Naive thymus-derived CD4-positive, alpha-beta T cell (primary cell): ENCODE measurements around the gene TTC34. TPM values are rescaled to one million over a fixed set of nuclear protein-coding genes. Genes with fewer than 3 reads are reported as not detected.
"Not testable (repeated sequence)": the region's sequence is repeated elsewhere in the genome, so short reads cannot be mapped to it uniquely, and the experiment has no call there.

Experiments used
- ATAC-seq: fragments of 150-1000 bp; cut with Tn5 transposase; 2 replicates; pipeline ENCODE4 v1.10.0; 2021; ENCODE audit warnings: mild to moderate bottlenecking, moderate library complexity
- CTCF ChIA-PET: fragments of 350-600 bp; sonication (Branson Sonifier 250); formaldehyde crosslinking; loops from one replicate; lab custom pipeline; 2021; ENCODE audit warnings: antibody characterized with exemption; lab: Charles Lee
- POLR2A ChIA-PET: fragments of 350-600 bp; sonication (Branson Sonifier 250); formaldehyde crosslinking; loops from one replicate; lab custom pipeline; 2021; ENCODE audit warnings: antibody characterized with exemption, inconsistent platforms; lab: Charles Lee
- DNase-seq, 9 donors: peaks; one replicate each; pipeline versions ENCODE4 v3.0.0 to v3.0.0-alpha.2; 2020 to 2022; ENCODE audit warnings: mixed read lengths in 1 of 9
- H3K27ac ChIP-seq: one replicate; pipeline ENCODE4 v1.7.0; 2013; ENCODE audit warnings: mild to moderate bottlenecking, low read depth, low read length, moderate library complexity
- H3K27me3 ChIP-seq, 2 donors: one replicate each; pipeline ENCODE4 v1.7.0; 2013; ENCODE audit warnings: low read length in 2 of 2, mild to moderate bottlenecking in 2 of 2, moderate library complexity in 2 of 2; ENCODE audit not compliant: control insufficient read depth in 2 of 2, insufficient read depth in 2 of 2
- H3K36me3 ChIP-seq, 3 experiments: 1 replicate in 2 of 3; 2 replicates in 1 of 3; pipeline ENCODE4 v1.7.0; 2013; ENCODE audit warnings: low read length in 3 of 3, mild to moderate bottlenecking in 3 of 3, moderate library complexity in 1 of 3; ENCODE audit not compliant: insufficient read depth in 3 of 3, control insufficient read depth in 2 of 3
- H3K4me1 ChIP-seq, 2 donors: one replicate each; pipeline ENCODE4 v1.7.0; 2013; ENCODE audit warnings: low read length in 2 of 2, mild to moderate bottlenecking in 2 of 2, moderate library complexity in 1 of 2; ENCODE audit not compliant: control insufficient read depth in 2 of 2, insufficient read depth in 2 of 2
- H3K4me3 ChIP-seq: 2 replicates; pipeline ENCODE4 v1.7.0; 2013; ENCODE audit warnings: mild to moderate bottlenecking, low read length
- H3K9me3 ChIP-seq, 3 experiments: 1 replicate in 2 of 3; 2 replicates in 1 of 3; pipeline ENCODE4 v1.7.0; 2013; ENCODE audit warnings: low read length in 3 of 3; ENCODE audit not compliant: control insufficient read depth in 2 of 3
- H3K27ac Mint-ChIP-seq, 9 donors: one replicate each; pipeline ENCODE4 v1.8.0; 2020 to 2022; ENCODE audit warnings: mixed read lengths in 9 of 9, mild to moderate bottlenecking in 8 of 9, moderate library complexity in 5 of 9, inconsistent platforms in 2 of 9
- H3K27me3 Mint-ChIP-seq, 5 donors: one replicate each; pipeline ENCODE4 v1.8.0; 2021 to 2022; ENCODE audit warnings: mixed read lengths in 5 of 5, mild to moderate bottlenecking in 1 of 5
- H3K36me3 Mint-ChIP-seq, 5 donors: one replicate each; pipeline ENCODE4 v1.8.0; 2020 to 2022; ENCODE audit warnings: mixed read lengths in 5 of 5, mild to moderate bottlenecking in 3 of 5, inconsistent platforms in 1 of 5
- H3K4me1 Mint-ChIP-seq, 7 donors: one replicate each; pipeline ENCODE4 v1.8.0; 2020 to 2022; ENCODE audit warnings: mixed read lengths in 7 of 7, mild to moderate bottlenecking in 3 of 7, inconsistent platforms in 1 of 7
- H3K4me3 Mint-ChIP-seq, 10 donors: one replicate each; pipeline ENCODE4 v1.8.0; 2020 to 2022; ENCODE audit warnings: mild to moderate bottlenecking in 10 of 10, mixed read lengths in 10 of 10, moderate library complexity in 6 of 10, inconsistent platforms in 2 of 10
- H3K9me3 Mint-ChIP-seq, 11 donors: one replicate each; pipeline ENCODE4 v1.8.0; 2020 to 2022; ENCODE audit warnings: mixed read lengths in 11 of 11, mild to moderate bottlenecking in 4 of 11, inconsistent platforms in 1 of 11, moderate library complexity in 1 of 11
- intact Hi-C, 2 donors: fragments of 100-400 bp; cut with micrococcal nuclease; formaldehyde crosslinking; loops; one replicate each; pipeline ENCODE4 v1.15.1; 2023
- polyA plus RNA-seq, 2 donors: library from polyadenylated mRNA; unstranded; fragments of 300-500 nt; fragmentation: Illumina TruSeq; gene quantifications; one replicate each; pipeline ENCODE4 v1.2.3, GENCODE V29; 2021
- total RNA-seq, 6 experiments: library from RNA in 5 of 6; stranded (reverse) in 5 of 6; gene quantifications; 1 replicate in 5 of 6; 2 replicates in 1 of 6; pipeline ENCODE4 v1.2.3 and lab custom pipeline; 2021 to 2026

Gene TTC34
- total and polyA plus RNA-seq, 7 experiments from 2014 or later: 0.28 to 8.0 (median 2.1) TPM

- POLR2A ChIA-PET, H3K4me1 ChIP-seq, H3K27ac Mint-ChIP-seq, intact Hi-C loops, H3K4me1 Mint-ChIP-seq, H3K9me3 ChIP-seq, H3K27ac ChIP-seq, H3K4me3 ChIP-seq, H3K9me3 Mint-ChIP-seq, H3K36me3 Mint-ChIP-seq, H3K4me3 Mint-ChIP-seq, H3K27me3 ChIP-seq, CTCF ChIA-PET, ATAC-seq, H3K36me3 ChIP-seq: not testable (repeated sequence)
- peaks cover 0 to 20% (median 3%) of the 10 kb centered on the region in 5 donors for H3K27me3 Mint-ChIP-seq
- DNase-seq: peak in 1 of 9 donors; percentile 5
These were observed 118.6 kb downstream of the TTC34 start for GRCh38 chr1:2682879-2683278.

- H3K27me3 ChIP-seq: not testable (repeated sequence)
These were observed 124.8 kb downstream of the TTC34 start for GRCh38 chr1:2676726-2677125.

GRCh38 chr1:2671656-2672055 is 129.8 kb downstream of the TTC34 start:
- H3K27ac Mint-ChIP-seq, H3K27ac ChIP-seq, H3K9me3 ChIP-seq, H3K36me3 Mint-ChIP-seq, H3K27me3 Mint-ChIP-seq, DNase-seq, H3K27me3 ChIP-seq, CTCF ChIA-PET, H3K4me1 Mint-ChIP-seq, H3K9me3 Mint-ChIP-seq, H3K4me3 Mint-ChIP-seq, intact Hi-C loops, H3K36me3 ChIP-seq, H3K4me1 ChIP-seq, H3K4me3 ChIP-seq, ATAC-seq, POLR2A ChIA-PET: not testable (repeated sequence)

More at GRCh38 chr1:2676726-2677125, 124.8 kb downstream of the TTC34 start:
- CTCF ChIA-PET, H3K36me3 ChIP-seq, H3K27me3 Mint-ChIP-seq, POLR2A ChIA-PET, H3K4me1 Mint-ChIP-seq, DNase-seq, H3K9me3 Mint-ChIP-seq, intact Hi-C loops, H3K9me3 ChIP-seq, H3K27ac ChIP-seq, ATAC-seq, H3K36me3 Mint-ChIP-seq, H3K4me3 ChIP-seq, H3K27ac Mint-ChIP-seq, H3K4me1 ChIP-seq, H3K4me3 Mint-ChIP-seq: not testable (repeated sequence)

DNA sequence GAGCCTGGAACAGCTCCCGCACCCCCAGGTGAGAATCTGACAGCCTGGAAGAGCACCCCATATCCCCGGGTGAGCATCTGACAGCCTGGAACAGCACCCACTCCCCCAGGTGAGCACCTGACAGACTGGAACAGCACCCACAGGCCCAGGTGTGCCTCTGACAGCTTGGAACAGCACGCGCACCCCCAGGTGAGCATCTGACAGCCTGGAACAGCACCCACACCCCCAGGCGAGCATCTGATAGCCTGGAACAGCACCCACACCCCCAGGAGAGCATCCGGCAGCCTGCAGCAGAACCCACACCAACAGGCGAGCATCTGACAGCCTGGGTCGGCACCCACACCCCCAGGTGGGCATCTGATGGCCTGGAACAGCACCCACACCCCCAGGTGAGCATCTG is 141.7 kb downstream of the TTC34 start:
- intact Hi-C loops, H3K4me1 Mint-ChIP-seq: not testable (repeated sequence)

DNA sequence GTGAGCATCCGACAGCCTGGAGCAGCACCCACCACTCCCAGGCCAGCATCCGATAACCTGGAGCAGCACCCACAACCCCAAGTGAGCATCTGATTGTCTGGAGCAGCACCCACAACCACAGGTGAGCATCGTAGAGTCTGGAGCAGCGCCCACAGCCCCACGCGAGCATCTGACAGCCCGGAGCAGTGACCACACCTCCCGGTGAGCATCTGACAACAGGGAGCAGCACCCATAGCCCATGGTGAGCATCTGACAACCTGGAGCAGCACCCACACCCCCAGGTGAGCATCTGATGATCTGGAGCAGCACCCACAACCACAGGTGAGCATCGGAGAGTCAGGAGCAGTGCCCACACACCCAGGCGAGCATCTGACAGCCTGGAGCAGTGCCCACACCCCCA is 143.6 kb downstream of the TTC34 start:
- not testable (repeated sequence) for H3K4me3 Mint-ChIP-seq

More for the DNA sequence above, 141.7 kb downstream of the TTC34 start:
- H3K4me3 Mint-ChIP-seq, H3K36me3 Mint-ChIP-seq, H3K9me3 ChIP-seq, ATAC-seq, H3K4me3 ChIP-seq, CTCF ChIA-PET, H3K36me3 ChIP-seq, H3K27me3 ChIP-seq, POLR2A ChIA-PET, H3K4me1 ChIP-seq, H3K27ac ChIP-seq, H3K9me3 Mint-ChIP-seq, H3K27ac Mint-ChIP-seq: not testable (repeated sequence)
- DNase-seq: peak in 2 of 9 donors; percentile 24 to 29
- H3K27me3 Mint-ChIP-seq: peaks cover under 1 to 11% (median 11%) of the 10 kb centered on the region in 5 donors

GRCh38 chr1:2657124-2657523 is 144.4 kb downstream of the TTC34 start:
- POLR2A ChIA-PET, H3K4me1 ChIP-seq, H3K27ac ChIP-seq, H3K27ac Mint-ChIP-seq, H3K36me3 Mint-ChIP-seq, H3K4me3 ChIP-seq, CTCF ChIA-PET, H3K9me3 ChIP-seq, intact Hi-C loops, ATAC-seq, H3K36me3 ChIP-seq, H3K4me3 Mint-ChIP-seq: not testable (repeated sequence)
- Mint-ChIP-seq H3K27me3 (peaks cover 5 to 37% (median 37%) of the 10 kb centered on the region in 5 donors), H3K9me3 (peaks cover 0 to 11% (median 0%) of the 10 kb centered on the region in 11 donors), H3K4me1 (peaks cover 0 to 10% (median 0%) of the 10 kb centered on the region in 7 donors)
- peak in 2 of 9 donors; percentile 5 to 21 for DNase-seq
- H3K27me3 ChIP-seq: peaks cover 3 to 15% of the 10 kb centered on the region in 2 donors

More for the DNA sequence above, 143.6 kb downstream of the TTC34 start:
- H3K9me3 ChIP-seq, H3K36me3 Mint-ChIP-seq, H3K4me3 ChIP-seq, POLR2A ChIA-PET, ATAC-seq, H3K4me1 ChIP-seq, H3K36me3 ChIP-seq, CTCF ChIA-PET, H3K27ac Mint-ChIP-seq, intact Hi-C loops, H3K27ac ChIP-seq: not testable (repeated sequence)
- peaks cover 0 to 11% (median 0%) of the 10 kb centered on the region in 11 donors for H3K9me3 Mint-ChIP-seq
- peaks cover 0 to 15% of the 10 kb centered on the region in 2 donors for H3K27me3 ChIP-seq
- peak in 2 of 9 donors; percentile 9 to 20 for DNase-seq
- H3K27me3 Mint-ChIP-seq: peaks cover 5 to 30% (median 30%) of the 10 kb centered on the region in 5 donors
- H3K4me1 Mint-ChIP-seq: peaks cover 0 to 10% (median 0%) of the 10 kb centered on the region in 7 donors
